Erythroblast (primary cell): ENCODE data around the gene ZNF423.

ENCODE experiments used
- GATA1 ChIP-seq: IDR thresholded peaks from 2 replicates; pipeline ENCODE4 v1.6.1; 2011; ENCODE audit warnings: low read depth, mild to moderate bottlenecking, control low read depth, low read length, moderate library complexity
- POLR2A ChIP-seq: IDR thresholded peaks from 2 replicates; pipeline ENCODE4 v1.6.1; 2011; ENCODE audit warnings: mild to moderate bottlenecking, low read length

DNA sequence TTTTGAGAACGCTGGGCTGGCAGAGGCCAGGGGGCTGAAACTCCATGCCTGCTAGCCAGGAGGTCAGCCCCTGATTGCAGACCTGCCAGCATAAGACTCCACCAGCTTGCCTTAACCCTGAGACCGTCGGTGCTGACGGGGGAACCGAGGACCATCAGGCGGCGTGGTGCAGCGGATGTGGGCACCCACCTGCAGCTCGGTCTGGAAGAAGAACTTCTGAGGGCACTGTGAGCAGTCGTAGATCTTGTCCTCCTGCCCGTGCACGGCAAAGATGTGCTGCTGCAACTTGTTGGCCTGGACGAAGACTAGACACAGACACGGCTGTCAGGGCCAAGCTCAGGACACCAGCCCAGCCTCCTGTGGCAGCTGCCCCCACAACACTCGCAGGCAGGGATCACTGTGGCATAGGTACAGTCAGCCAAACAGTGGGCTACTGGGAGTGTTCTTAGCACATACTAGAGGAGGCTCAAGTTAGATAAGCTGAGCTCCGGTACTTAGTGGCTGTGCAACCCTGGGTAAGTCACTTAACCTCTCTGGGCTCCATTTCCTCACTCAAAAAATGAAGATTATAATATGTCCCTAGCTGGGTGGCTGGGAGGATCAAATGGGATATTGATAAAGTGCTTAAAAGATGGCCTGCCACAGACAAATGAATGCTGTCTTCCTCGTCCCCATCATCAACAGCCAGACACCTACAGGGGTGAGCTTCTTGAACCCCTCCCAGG is 332.3 kb downstream of the ZNF423 start:
- no peak for TF ChIP-seq POLR2A
- TF ChIP-seq GATA1: no peak
